H9 (cell line): ENCODE measurements around the gene LNP1. TPM values are rescaled to one million over a fixed set of nuclear protein-coding genes. Genes with fewer than 3 reads are reported as not detected.

ENCODE experiments used
- DNase-seq: peaks from one replicate; pipeline ENCODE4 v3.0.0-alpha.2; 2017
- H2AFZ ChIP-seq: one replicate; pipeline ENCODE4 v1.6.1; 2013; ENCODE audit warnings: mild to moderate bottlenecking, low read length, control low read depth, moderate library complexity
- H2AK5ac ChIP-seq: 2 replicates; pipeline ENCODE4 v1.6.1; 2013; ENCODE audit warnings: low read length, control low read depth, mixed read lengths; ENCODE audit not compliant: insufficient read length
- H2BK120ac ChIP-seq: one replicate; pipeline ENCODE4 v1.6.1; 2013; ENCODE audit warnings: low read depth, mild to moderate bottlenecking, low read length, control low read depth, inconsistent platforms; ENCODE audit not compliant: poor library complexity, severe bottlenecking
- H2BK12ac ChIP-seq: 2 replicates; pipeline ENCODE4 v1.6.1; 2013; ENCODE audit warnings: low read length, control low read depth, mixed read lengths, low read depth; ENCODE audit not compliant: insufficient read length
- H2BK15ac ChIP-seq: 2 replicates; pipeline ENCODE4 v1.6.1; 2013; ENCODE audit warnings: low read depth, low read length, control low read depth
- H2BK20ac ChIP-seq: one replicate; pipeline ENCODE4 v1.6.1; 2013; ENCODE audit warnings: low read depth, mild to moderate bottlenecking, low read length, control low read depth, inconsistent platforms; ENCODE audit not compliant: poor library complexity, severe bottlenecking
- H2BK5ac ChIP-seq: 2 replicates; pipeline ENCODE4 v1.6.1; 2013; ENCODE audit warnings: low read length, control low read depth, mixed read lengths; ENCODE audit not compliant: insufficient read length
- H3K14ac ChIP-seq: 2 replicates; pipeline ENCODE4 v1.6.1; 2013; ENCODE audit warnings: low read length, control low read depth; ENCODE audit not compliant: insufficient read depth
- H3K18ac ChIP-seq: 2 replicates; pipeline ENCODE4 v1.6.1; 2013; ENCODE audit warnings: low read depth, mild to moderate bottlenecking, mixed read lengths, low read length, control low read depth; ENCODE audit not compliant: insufficient read length
- H3K23ac ChIP-seq: 2 replicates; pipeline ENCODE4 v1.6.1; 2013; ENCODE audit warnings: low read length, control low read depth, mixed read lengths, low read depth; ENCODE audit not compliant: insufficient read length
- H3K23me2 ChIP-seq: 2 replicates; pipeline ENCODE4 v1.6.1; 2013; ENCODE audit warnings: low read depth, mild to moderate bottlenecking, mixed read lengths, low read length, control low read depth; ENCODE audit not compliant: insufficient read length, poor library complexity, severe bottlenecking
- H3K27ac ChIP-seq: 2 replicates; pipeline ENCODE4 v1.5.1; 2013; ENCODE audit warnings: low read length, control low read depth, mixed read lengths, low read depth; ENCODE audit not compliant: insufficient read length
- H3K27me3 ChIP-seq: 2 replicates; pipeline ENCODE4 v1.6.1; 2013; ENCODE audit warnings: low read length, control low read depth, inconsistent platforms; ENCODE audit not compliant: insufficient read depth
- H3K4ac ChIP-seq: 2 replicates; pipeline ENCODE4 v1.6.1; 2013; ENCODE audit warnings: low read depth, mild to moderate bottlenecking, control low read depth, inconsistent platforms, low read length, moderate library complexity
- H3K4me1 ChIP-seq: 2 replicates; pipeline ENCODE4 v1.6.1; 2013; ENCODE audit warnings: low read length, control low read depth, inconsistent platforms; ENCODE audit not compliant: insufficient read depth
- H3K4me2 ChIP-seq: 2 replicates; pipeline ENCODE4 v1.6.1; 2013; ENCODE audit warnings: low read length, control low read depth, mixed read lengths; ENCODE audit not compliant: insufficient read length, insufficient read depth
- H3K56ac ChIP-seq: 2 replicates; pipeline ENCODE4 v1.6.1; 2013; ENCODE audit warnings: low read depth, mild to moderate bottlenecking, mixed read lengths, low read length, control low read depth; ENCODE audit not compliant: insufficient read length
- H3K79me1 ChIP-seq: 2 replicates; pipeline ENCODE4 v1.6.1; 2013; ENCODE audit warnings: low read depth, mild to moderate bottlenecking, moderate library complexity, low read length, control low read depth, inconsistent platforms; ENCODE audit not compliant: insufficient read depth, poor library complexity, severe bottlenecking
- H3K79me2 ChIP-seq: 2 replicates; pipeline ENCODE4 v1.6.1; 2013; ENCODE audit warnings: low read length, control low read depth, inconsistent platforms; ENCODE audit not compliant: insufficient read depth
- H3K9ac ChIP-seq: 2 replicates; pipeline ENCODE4 v1.6.1; 2013; ENCODE audit warnings: low read length, control low read depth, mixed read lengths; ENCODE audit not compliant: insufficient read length; ENCODE audit errors: extremely low read depth
- H3K9me3 ChIP-seq: one replicate; pipeline ENCODE4 v1.6.1; 2013; ENCODE audit warnings: low read depth, low read length, inconsistent platforms; ENCODE audit not compliant: control insufficient read depth
- H3T11ph ChIP-seq: one replicate; pipeline ENCODE4 v1.6.1; 2013; ENCODE audit warnings: mild to moderate bottlenecking, low read length, control low read depth, inconsistent platforms
- H4K20me1 ChIP-seq: one replicate; pipeline ENCODE4 v1.6.1; 2013; ENCODE audit not compliant: control insufficient read depth, insufficient read length, insufficient read depth
- H4K5ac ChIP-seq: 2 replicates; pipeline ENCODE4 v1.6.1; 2013; ENCODE audit warnings: low read depth, mild to moderate bottlenecking, mixed read lengths, low read length, control low read depth; ENCODE audit not compliant: insufficient read length
- H4K8ac ChIP-seq: replicated peaks from 2 replicates; pipeline ENCODE4 v1.6.1; 2013; ENCODE audit warnings: low read length, control low read depth, mixed read lengths, low read depth; ENCODE audit not compliant: insufficient read length
- H4K91ac ChIP-seq: 2 replicates; pipeline ENCODE4 v1.6.1; 2013; ENCODE audit warnings: low read depth, mild to moderate bottlenecking, moderate library complexity, mixed read lengths, low read length, control low read depth; ENCODE audit not compliant: insufficient read length
- H3K27ac Mint-ChIP-seq, 3 experiments: 2 replicates in 2 of 3; 3 replicates in 1 of 3; pipeline ENCODE4 v1.8.0; 2020 to 2021; ENCODE audit warnings: mixed read lengths in 3 of 3, mild to moderate bottlenecking in 1 of 3, moderate library complexity in 1 of 3
- H3K27me3 Mint-ChIP-seq: 2 replicates; pipeline ENCODE4 v1.8.0; 2021; ENCODE audit warnings: low read depth, mild to moderate bottlenecking, moderate library complexity, mixed read lengths
- H3K36me3 Mint-ChIP-seq, 3 experiments: 2 replicates in 2 of 3; 3 replicates in 1 of 3; pipeline ENCODE4 v1.8.0; 2020 to 2021; ENCODE audit warnings: low read depth in 3 of 3, mixed read lengths in 3 of 3; ENCODE audit not compliant: insufficient read depth in 1 of 3
- H3K4me1 Mint-ChIP-seq, 2 experiments: 2 replicates each; pipeline ENCODE4 v1.8.0; 2020; ENCODE audit warnings: mixed read lengths in 2 of 2
- H3K4me3 Mint-ChIP-seq, 2 experiments: 2 replicates in 1 of 2; 3 replicates in 1 of 2; pipeline ENCODE4 v1.8.0; 2020 to 2021; ENCODE audit warnings: mild to moderate bottlenecking in 2 of 2, mixed read lengths in 2 of 2, moderate library complexity in 1 of 2
- H3K9me3 Mint-ChIP-seq, 2 experiments: 2 replicates in 1 of 2; 3 replicates in 1 of 2; pipeline ENCODE4 v1.8.0; 2020; ENCODE audit warnings: mild to moderate bottlenecking in 2 of 2, mixed read lengths in 2 of 2, moderate library complexity in 1 of 2
- CTCF ChIP-seq: fragments of 200-600 bp; sonication (generic); conservative IDR thresholded peaks from 3 replicates; pipeline ENCODE4 v1.8.0; 2021; ENCODE audit warnings: antibody characterized with exemption, mild to moderate bottlenecking
- WGBS: extraction: QIAGEN DNeasy Blood & Tissue Kit; methylation state at CpG from one replicate; pipeline ENCODE4 v1.1.7; 2013; ENCODE audit warnings: missing lambda C conversion rate, low lambda C conversion rate, mixed read lengths; ENCODE audit not compliant: insufficient read length; ENCODE audit errors: extremely low coverage; 5-methylcytosine and 5-hydroxymethylcytosine counted together
- total RNA-seq: library from RNA; stranded (reverse); gene quantifications from 2 replicates; pipeline ENCODE4 v1.2.1, GENCODE V29; 2021

The LNP1 gene
- total RNA-seq, 1 experiment from 2014 or later, result 4.1 TPM

- no peak for TF ChIP-seq CTCF
- H3K23ac ChIP-seq, result no peak overlapping the region
- H3K27ac Mint-ChIP-seq, result peak overlapping the region in 1 of 3 experiments; percentile 7; a peak in 1 of 7 replicates
Measured at GRCh38 chr3:100429187-100429716, 27.9 kb downstream of the LNP1 start.

More at GRCh38 chr3:100429187-100429716, 27.9 kb downstream of the LNP1 start:
- WGBS, result no CpG with 5 or more reads among the region's 2 CpGs
- H3K9ac ChIP-seq, result no peak overlapping the region
- no peak overlapping the region for H4K5ac ChIP-seq
- H3K36me3 Mint-ChIP-seq, result peaks cover 10 to 14% (median 14%) of the 10 kb centered on the region in 3 experiments
- H2BK120ac ChIP-seq, result no peak overlapping the region
- no peak overlapping the region for H3K4ac ChIP-seq
- no peak overlapping the region for H2BK15ac ChIP-seq
- no peaks in the 10 kb centered on the region for H3K4me1 ChIP-seq
- H3K18ac ChIP-seq, result no peak overlapping the region
- H3T11ph ChIP-seq, result no peak overlapping the region
- H3K9me3 ChIP-seq, result no peaks in the 10 kb centered on the region
- H3K79me2 ChIP-seq, result no peaks in the 10 kb centered on the region
- no peak overlapping the region for H4K8ac ChIP-seq
- DNase-seq, result no peak
- no peaks in the 10 kb centered on the region for H3K27me3 ChIP-seq
- H2BK20ac ChIP-seq, result no peak overlapping the region
- H2AFZ ChIP-seq, result no peak overlapping the region
- no peak overlapping the region for H2BK12ac ChIP-seq
- H3K4me2 ChIP-seq, result no peak overlapping the region
- no peak overlapping the region for H3K56ac ChIP-seq
- no peaks in the 10 kb centered on the region for H3K27me3 Mint-ChIP-seq
- H3K4me1 Mint-ChIP-seq, result peaks cover 0 to 5% of the 10 kb centered on the region in 2 experiments; a peak in 1 of 4 replicates
- no peak overlapping the region for H3K27ac ChIP-seq
- no peak overlapping the region for H2BK5ac ChIP-seq
- H3K79me1 ChIP-seq, result no peaks in the 10 kb centered on the region
- no peak overlapping the region for H3K14ac ChIP-seq
- H3K23me2 ChIP-seq, result no peaks in the 10 kb centered on the region
- no peak overlapping the region for H2AK5ac ChIP-seq
- H3K9me3 Mint-ChIP-seq, result peaks cover 4 to 7% of the 10 kb centered on the region in 2 experiments; a peak in 3 of 5 replicates
- H4K91ac ChIP-seq, result no peak overlapping the region
- H3K4me3 Mint-ChIP-seq, result no peak overlapping the region
- no peaks in the 10 kb centered on the region for H4K20me1 ChIP-seq
